Hepatocyte (in vitro differentiated cells): ENCODE measurements around the gene RASSF1. TPM values are rescaled to one million over a fixed set of nuclear protein-coding genes. Genes with fewer than 3 reads are reported as not detected.

ENCODE experiments used
- DNase-seq: peaks from one replicate; pipeline ENCODE4 v3.0.0-alpha.2; 2016; ENCODE audit warnings: low spot score
- H2AFZ ChIP-seq: fragments of 200-600 bp; sonication (generic); 2 replicates; pipeline ENCODE4 v1.6.0; 2016; ENCODE audit warnings: antibody characterized with exemption, mild to moderate bottlenecking
- H3K27ac ChIP-seq: fragments of 200-600 bp; sonication (generic); 2 replicates; pipeline ENCODE4 v1.5.1; 2016; ENCODE audit warnings: mild to moderate bottlenecking
- H3K27me3 ChIP-seq: fragments of 200-600 bp; sonication (generic); 2 replicates; pipeline ENCODE4 v1.6.1; 2016
- H3K36me3 ChIP-seq: fragments of 200-600 bp; sonication (generic); replicated peaks from 2 replicates; pipeline ENCODE4 v1.5.1; 2016; ENCODE audit warnings: low read depth; ENCODE audit not compliant: insufficient read depth
- H3K4me1 ChIP-seq: fragments of 200-600 bp; sonication (generic); 2 replicates; pipeline ENCODE4 v1.5.1; 2016; ENCODE audit warnings: mild to moderate bottlenecking, moderate library complexity; ENCODE audit not compliant: insufficient read depth
- H3K4me2 ChIP-seq: fragments of 200-600 bp; sonication (generic); 2 replicates; pipeline ENCODE4 v1.6.0; 2016
- H3K4me3 ChIP-seq: fragments of 200-600 bp; sonication (generic); 2 replicates; pipeline ENCODE4 v1.5.1; 2016; ENCODE audit warnings: mild to moderate bottlenecking
- H3K79me2 ChIP-seq: fragments of 200-600 bp; sonication (generic); 2 replicates; pipeline ENCODE4 v1.6.0; 2017; ENCODE audit warnings: mild to moderate bottlenecking
- H3K9me2 ChIP-seq: fragments of 200-600 bp; sonication (generic); replicated peaks from 2 replicates; pipeline ENCODE4 v1.6.0; 2017; ENCODE audit warnings: mild to moderate bottlenecking; ENCODE audit not compliant: insufficient read depth
- H3K9me3 ChIP-seq: fragments of 200-600 bp; sonication (generic); 2 replicates; pipeline ENCODE4 v1.5.1; 2016; ENCODE audit warnings: low read depth, mild to moderate bottlenecking
- H4K20me1 ChIP-seq: fragments of 200-600 bp; sonication (generic); 2 replicates; pipeline ENCODE4 v1.6.0; 2016; ENCODE audit warnings: mild to moderate bottlenecking; ENCODE audit not compliant: insufficient read depth, poor library complexity, severe bottlenecking
- EZH2 ChIP-seq: fragments of 200-600 bp; sonication (generic); IDR thresholded peaks from 2 replicates; pipeline ENCODE4 v1.6.1; 2016; ENCODE audit warnings: antibody characterized with exemption, mild to moderate bottlenecking, borderline replicate concordance
- EZH2phosphoT487 ChIP-seq: fragments of 200-600 bp; sonication (generic); IDR thresholded peaks from one replicate; pipeline ENCODE4 v1.6.1; 2018; ENCODE audit warnings: antibody characterized with exemption, mild to moderate bottlenecking, low read depth, moderate library complexity; ENCODE audit not compliant: unreplicated experiment, severe bottlenecking
- WGBS: methylation state at CpG from one replicate; pipeline ENCODE4 v1.1.6; 2016; ENCODE audit warnings: low lambda C conversion rate; ENCODE audit errors: missing lambda C conversion rate; 5-methylcytosine and 5-hydroxymethylcytosine counted together
- polyA plus RNA-seq: library from polyadenylated mRNA; unstranded; fragments of >200 nt; fragmentation: Nextera tagmentation; extraction: Ambion mirVana; gene quantifications from 2 replicates; pipeline ENCODE4 v1.2.1, GENCODE V29; 2016
- total RNA-seq: library from RNA; depleted of rRNA; stranded (reverse); fragments of >200 nt; gene quantifications from 2 replicates; pipeline ENCODE4 v1.2.3, GENCODE V29; 2014
- TF ChIP-seq, protein P1 (sequence below): fragments of 200-600 bp; sonication (generic); IDR thresholded peaks from 2 replicates; pipeline ENCODE4 v1.5.1; 2016; ENCODE audit warnings: antibody characterized with exemption, mild to moderate bottlenecking; ENCODE audit not compliant: poor library complexity

RASSF1 gene
- total and polyA plus RNA-seq, 2 experiments from 2014 or later = 11.3 to 22.9 TPM

- H3K4me2 ChIP-seq = peak overlapping the region; percentile 100
- DNase-seq = no peak
- no peaks in the 10 kb centered on the region for H4K20me1 ChIP-seq
- H3K36me3 ChIP-seq = no peaks in the 10 kb centered on the region
- 96% methylated on average over 16 of the region's 16 CpGs for WGBS
- no peak overlapping the region for H3K27ac ChIP-seq
- no peak overlapping the region for H2AFZ ChIP-seq
- no peak overlapping the region for H3K4me3 ChIP-seq
- TF ChIP-seq EZH2phosphoT487 (no peak), EZH2 (no peak)
- TF ChIP-seq, protein P1, sequence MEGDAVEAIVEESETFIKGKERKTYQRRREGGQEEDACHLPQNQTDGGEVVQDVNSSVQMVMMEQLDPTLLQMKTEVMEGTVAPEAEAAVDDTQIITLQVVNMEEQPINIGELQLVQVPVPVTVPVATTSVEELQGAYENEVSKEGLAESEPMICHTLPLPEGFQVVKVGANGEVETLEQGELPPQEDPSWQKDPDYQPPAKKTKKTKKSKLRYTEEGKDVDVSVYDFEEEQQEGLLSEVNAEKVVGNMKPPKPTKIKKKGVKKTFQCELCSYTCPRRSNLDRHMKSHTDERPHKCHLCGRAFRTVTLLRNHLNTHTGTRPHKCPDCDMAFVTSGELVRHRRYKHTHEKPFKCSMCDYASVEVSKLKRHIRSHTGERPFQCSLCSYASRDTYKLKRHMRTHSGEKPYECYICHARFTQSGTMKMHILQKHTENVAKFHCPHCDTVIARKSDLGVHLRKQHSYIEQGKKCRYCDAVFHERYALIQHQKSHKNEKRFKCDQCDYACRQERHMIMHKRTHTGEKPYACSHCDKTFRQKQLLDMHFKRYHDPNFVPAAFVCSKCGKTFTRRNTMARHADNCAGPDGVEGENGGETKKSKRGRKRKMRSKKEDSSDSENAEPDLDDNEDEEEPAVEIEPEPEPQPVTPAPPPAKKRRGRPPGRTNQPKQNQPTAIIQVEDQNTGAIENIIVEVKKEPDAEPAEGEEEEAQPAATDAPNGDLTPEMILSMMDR = no peak
- H3K27me3 ChIP-seq = no peaks in the 10 kb centered on the region
- no peaks in the 10 kb centered on the region for H3K9me2 ChIP-seq
- peaks cover 16% of the 10 kb centered on the region for H3K79me2 ChIP-seq
- no peaks in the 10 kb centered on the region for H3K9me3 ChIP-seq
- H3K4me1 ChIP-seq = peaks cover 15% of the 10 kb centered on the region
Measured at GRCh38 chr3:50290161-50290641, 50.4 kb downstream of the RASSF1 start.

DNA sequence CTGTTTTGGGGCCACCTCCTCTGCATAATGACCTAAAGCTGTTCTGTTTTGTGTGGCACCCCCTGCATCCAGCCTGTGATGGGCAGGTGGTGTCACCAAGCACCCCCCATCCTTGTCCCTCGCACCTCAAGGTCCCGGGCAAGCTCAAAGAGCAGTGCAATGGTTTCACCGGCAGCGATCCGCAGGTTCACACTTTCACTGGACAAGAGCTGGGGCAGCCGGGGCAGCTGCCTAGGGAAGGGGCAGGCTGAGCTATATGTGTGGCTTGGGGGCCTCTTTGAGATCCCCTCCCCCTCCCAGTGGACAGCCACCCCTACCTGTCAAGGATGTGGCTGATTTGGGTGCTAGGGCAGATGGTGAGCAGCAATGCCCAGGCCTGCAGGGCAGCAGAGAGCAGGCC lies 51.5 kb downstream of the RASSF1 start:
- no peak overlapping the region for H3K4me2 ChIP-seq
- no peaks in the 10 kb centered on the region for H3K9me2 ChIP-seq
- TF ChIP-seq EZH2phosphoT487 (no peak), EZH2 (no peak)
- TF ChIP-seq, protein P1 = no peak
- H4K20me1 ChIP-seq = no peaks in the 10 kb centered on the region
- WGBS = 97% methylated on average over 6 of the region's 6 CpGs
- no peak overlapping the region for H3K4me3 ChIP-seq
- no peak overlapping the region for H3K27ac ChIP-seq
- no peak overlapping the region for H2AFZ ChIP-seq
- no peaks in the 10 kb centered on the region for H3K36me3 ChIP-seq
- no peaks in the 10 kb centered on the region for H3K27me3 ChIP-seq
- peaks cover 15% of the 10 kb centered on the region for H3K4me1 ChIP-seq
- no peak for DNase-seq
- H3K9me3 ChIP-seq = no peaks in the 10 kb centered on the region
- peaks cover 16% of the 10 kb centered on the region for H3K79me2 ChIP-seq

DNA sequence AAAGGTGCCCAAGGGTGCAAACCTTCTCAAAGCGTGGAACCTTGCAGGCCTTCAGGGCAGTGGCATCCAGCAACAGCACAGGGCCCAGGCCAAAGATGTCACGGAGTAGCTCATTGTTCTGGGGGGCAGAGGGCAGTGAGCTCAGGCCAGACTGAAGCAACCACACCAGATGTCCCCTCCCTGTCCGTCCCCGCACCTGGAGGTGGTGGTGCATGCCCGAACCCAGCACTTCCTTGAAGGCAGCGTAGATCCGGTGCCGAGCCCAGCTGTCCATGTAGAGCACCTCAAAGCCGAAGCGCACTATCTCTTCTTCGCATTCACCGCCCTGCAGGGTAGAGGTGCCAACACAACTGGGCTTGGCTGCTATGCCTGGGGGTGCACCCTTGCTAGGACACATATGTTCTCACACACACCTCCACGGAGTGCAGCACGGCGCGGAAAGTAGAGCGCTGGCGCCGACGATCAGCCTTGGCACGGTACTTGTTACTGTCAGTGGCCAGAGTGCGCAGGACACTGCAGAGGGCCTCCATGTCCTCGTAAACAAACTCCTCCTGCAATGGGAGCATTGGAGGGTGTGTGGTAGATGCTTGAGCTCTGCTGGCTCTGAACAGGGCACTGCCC lies 52.1 kb downstream of the RASSF1 start:
- no peak for DNase-seq
- Histone ChIP-seq H3K27me3 (no peaks in the 10 kb centered on the region), H3K4me1 (peaks cover 15% of the 10 kb centered on the region), H3K9me3 (no peaks in the 10 kb centered on the region), H3K4me2 (no peak overlapping the region), H3K9me2 (no peaks in the 10 kb centered on the region), H3K4me3 (no peak overlapping the region), H3K27ac (no peak overlapping the region), H2AFZ (no peak overlapping the region), H3K36me3 (no peaks in the 10 kb centered on the region), H3K79me2 (peaks cover 16% of the 10 kb centered on the region), H4K20me1 (no peaks in the 10 kb centered on the region)
- WGBS = 97% methylated on average over 23 of the region's 23 CpGs
- TF ChIP-seq EZH2 (no peak), EZH2phosphoT487 (no peak)
- TF ChIP-seq, protein P1 = no peak
